HL-60/S4 treated with phorbol 12-myristate 13-acetate at 8.2 ng/mL for 4 days and 3 days (cell line): ENCODE measurements around the gene MYBPH.

Experiments
- in situ Hi-C: fragments of 300-500 bp; cut with MboI; formaldehyde crosslinking; loops from 2 replicates; pipeline ENCODE4 v1.15.0; 2022; ENCODE audit warnings: low sequenced_read_pairs

MYBPH gene

GRCh38 chr1:203201516-203202205 is 26.0 kb upstream of the MYBPH start:
- in situ Hi-C loops: no loop called here

DNA sequence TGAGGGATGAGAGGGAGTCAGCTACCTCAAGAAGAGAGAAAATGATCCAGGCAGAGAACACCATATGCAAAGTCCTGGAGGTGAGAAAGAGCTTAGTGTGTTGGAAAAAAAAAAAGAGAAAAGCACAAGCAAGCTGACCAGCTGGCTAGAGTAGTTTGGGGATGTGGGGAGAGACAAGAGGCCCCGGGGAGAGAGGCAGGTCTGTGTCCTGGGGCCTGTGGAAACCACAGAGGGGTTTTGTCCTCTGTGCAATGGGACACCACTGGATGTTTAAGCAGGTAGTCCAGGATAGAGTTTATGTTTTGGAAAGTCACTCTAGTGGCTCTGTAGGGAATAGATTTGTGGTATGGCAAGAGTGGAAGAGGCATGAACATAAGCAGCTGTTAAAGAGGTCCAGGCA is 25.3 kb upstream of the MYBPH start:
- in situ Hi-C loops: no loop called here

GRCh38 chr1:203199816-203200571 is 24.4 kb upstream of the MYBPH start:
- in situ Hi-C loops: no loop called here

- in situ Hi-C loops: no loop called here
Observed at GRCh38 chr1:203199481-203199815, 23.8 kb upstream of the MYBPH start.

- in situ Hi-C loops: no loop called here
Observed at GRCh38 chr1:203199002-203199401, 23.4 kb upstream of the MYBPH start.

DNA sequence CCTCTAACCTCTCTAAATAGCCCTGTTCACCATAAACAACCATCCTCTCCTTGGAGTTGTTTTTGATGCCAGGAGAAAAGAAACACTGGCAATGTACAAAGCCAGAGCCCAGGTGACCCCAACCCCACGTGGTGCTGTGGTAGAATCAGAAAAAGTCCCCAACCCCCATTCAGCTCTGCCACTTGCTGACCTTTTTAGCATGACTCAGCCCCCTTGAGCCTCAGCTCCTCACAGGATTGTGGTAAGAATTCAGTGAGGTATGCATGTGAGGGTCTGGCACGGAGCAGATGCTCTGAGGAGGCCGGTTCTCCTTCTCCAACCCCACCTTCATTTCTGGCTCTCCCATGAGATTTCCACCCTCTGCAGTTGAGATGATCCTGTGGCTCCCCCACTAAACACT is 22.0 kb upstream of the MYBPH start:
- in situ Hi-C loops: no loop called here

DNA sequence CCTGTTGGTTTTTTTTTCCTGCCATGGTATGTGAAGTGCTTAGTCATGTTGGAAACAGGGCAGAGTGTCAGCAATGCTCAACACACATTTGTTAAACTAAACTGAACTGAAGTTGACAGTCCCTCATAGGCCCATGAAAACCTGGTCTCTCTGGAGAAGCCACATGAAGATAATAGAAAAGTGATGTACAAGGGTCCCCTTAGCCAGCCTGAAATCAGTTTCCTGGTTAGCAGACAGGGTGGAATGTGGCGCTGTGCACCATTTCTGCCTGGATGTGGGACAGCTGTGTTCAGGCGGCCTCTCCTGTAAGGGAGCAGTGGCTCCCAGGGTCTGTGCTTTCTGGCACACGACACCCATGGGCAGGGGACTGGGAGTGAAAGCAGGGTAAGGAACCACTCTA is 20.7 kb upstream of the MYBPH start:
- in situ Hi-C loops: no loop called here

DNA sequence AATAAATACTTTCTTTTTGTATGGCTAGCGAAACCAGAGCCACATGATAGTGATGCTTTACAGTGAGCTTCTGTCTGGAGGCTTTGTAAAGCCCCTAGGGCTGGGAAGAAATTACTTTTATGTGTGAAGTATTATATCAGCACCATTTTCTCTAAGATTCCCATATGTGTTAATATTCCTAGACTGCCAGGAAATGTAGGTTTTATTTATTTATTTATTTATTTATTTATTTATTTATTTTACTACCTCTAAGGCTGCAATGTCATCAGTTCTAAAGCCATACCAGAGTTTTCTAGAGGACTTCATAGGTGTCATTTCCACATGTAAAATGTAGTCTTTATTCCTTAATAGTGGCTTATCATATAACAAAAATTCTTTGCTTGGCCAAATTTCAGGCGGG is 15.3 kb upstream of the MYBPH start:
- in situ Hi-C loops: no loop called here

GRCh38 chr1:203189951-203190352 is 14.3 kb upstream of the MYBPH start:
- in situ Hi-C loops: no loop called here

GRCh38 chr1:203188686-203189232 is 13.1 kb upstream of the MYBPH start:
- in situ Hi-C loops: no loop called here

DNA sequence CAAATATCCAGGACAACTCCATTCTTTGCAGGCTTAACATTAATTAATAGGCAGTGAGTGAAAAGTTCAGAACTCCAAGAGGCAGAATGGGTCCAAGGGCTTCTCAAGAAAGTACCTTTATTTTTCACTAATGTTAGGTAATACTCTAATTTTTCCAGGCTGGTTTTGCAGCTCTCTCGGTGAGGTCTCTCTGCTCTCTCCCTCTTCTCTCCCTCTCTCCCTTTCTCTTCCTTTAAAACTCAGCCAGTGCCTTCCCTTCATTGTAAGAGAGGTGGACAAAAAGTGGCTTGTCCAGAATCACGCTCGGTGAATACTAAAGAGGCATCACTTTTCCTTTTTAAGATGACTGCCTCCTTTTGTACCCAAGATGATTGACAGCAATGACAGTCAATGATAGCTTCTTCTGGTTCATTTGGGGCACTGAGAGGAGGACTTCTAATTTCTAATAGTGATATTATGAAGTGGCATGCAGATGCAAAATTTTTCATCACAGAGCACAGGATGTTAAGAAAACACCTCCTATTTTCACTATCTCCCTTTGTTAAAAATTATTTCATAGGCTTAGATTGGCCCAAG is 12.2 kb upstream of the MYBPH start:
- in situ Hi-C loops: no loop called here

DNA sequence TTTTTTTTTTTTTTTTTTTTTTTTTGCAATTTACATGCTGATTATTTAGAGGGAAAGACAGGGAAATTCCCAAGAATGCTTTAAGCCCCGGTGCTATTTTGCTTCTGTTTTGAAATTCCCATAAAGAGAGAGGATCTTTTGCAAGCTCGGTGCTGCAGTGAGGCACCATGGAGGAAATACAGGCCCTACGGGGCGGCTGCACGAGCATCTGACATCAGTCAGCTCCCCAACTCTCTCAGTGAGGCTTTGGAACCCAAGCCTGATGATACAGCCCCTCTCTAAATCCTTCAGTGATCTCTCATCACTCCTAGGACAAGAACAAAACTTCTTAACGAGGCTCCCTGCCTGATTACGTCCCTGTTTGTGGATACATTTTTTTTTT is 11.7 kb upstream of the MYBPH start:
- in situ Hi-C loops: no loop called here

- in situ Hi-C loops: no loop called here
Observed at GRCh38 chr1:203186446-203187303, 11.0 kb upstream of the MYBPH start, which contains the start of gene CHI3L1. TSS of gene CHI3L1 (minus strand) at chr1:203186704. CDS start at chr1:203186623, 81 bp downstream.

DNA sequence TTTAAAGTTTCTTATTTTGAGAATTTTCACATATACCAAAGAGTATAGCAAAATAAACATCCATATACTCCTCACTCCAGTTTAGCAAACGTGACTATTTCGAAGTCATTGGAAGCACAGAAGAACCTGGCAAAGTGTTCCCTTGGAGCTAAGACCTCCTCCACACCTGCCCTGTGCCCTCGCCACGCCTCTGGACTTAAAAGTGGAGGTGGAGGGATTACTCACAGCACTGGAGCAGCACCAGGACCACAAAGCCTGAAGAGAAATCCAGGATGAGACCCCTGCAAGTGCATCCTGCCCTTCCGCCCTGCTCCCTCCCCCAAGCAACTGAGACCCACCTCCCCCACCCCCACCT is 10.4 kb upstream of the MYBPH start:
- in situ Hi-C loops: no loop called here

- in situ Hi-C loops: no loop called here
Observed at GRCh38 chr1:203185585-203185984, 10.0 kb upstream of the MYBPH start.

DNA sequence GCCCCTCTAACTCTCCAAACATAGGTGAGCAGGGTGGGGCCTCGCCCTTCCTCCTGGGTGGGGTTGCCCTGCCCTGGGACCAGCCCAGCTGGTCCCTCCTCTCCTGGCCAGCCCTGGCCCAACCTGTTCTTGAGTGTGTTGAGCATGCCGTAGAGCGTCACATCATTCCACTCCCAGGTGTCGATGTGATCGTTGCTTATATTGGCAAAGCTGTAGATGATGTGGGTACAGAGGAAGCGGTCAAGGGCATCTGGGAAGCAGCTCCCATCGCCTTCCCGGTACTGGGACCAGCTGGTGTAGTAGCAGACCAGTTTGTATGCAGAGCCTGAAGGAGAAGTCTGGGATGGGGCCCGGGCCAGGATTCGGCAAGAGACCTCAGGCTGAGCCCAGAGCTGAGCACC is 9.4 kb upstream of the MYBPH start:
- in situ Hi-C loops: no loop called here

DNA sequence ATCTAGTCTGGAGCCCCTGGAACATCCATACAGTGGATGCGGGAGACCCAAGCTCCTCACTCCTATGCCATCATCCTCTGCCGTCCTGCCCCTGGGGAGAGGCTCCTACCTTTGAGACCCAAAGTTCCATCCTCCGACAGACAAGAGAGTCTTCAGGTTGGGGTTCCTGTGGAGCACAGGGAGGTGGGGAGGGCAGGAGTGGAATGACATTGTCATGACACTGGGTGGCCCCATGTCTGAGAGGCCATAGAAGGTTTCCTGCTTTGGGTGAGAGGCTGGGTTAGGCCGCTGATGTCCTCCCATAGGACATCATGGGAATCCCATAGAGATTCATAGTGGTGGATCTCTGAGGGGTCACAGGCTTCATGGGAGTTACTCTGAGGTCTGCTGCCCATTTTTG is 8.8 kb upstream of the MYBPH start:
- in situ Hi-C loops: no loop called here

- in situ Hi-C loops: no loop called here
Observed at GRCh38 chr1:203183828-203184227, 8.2 kb upstream of the MYBPH start.

DNA sequence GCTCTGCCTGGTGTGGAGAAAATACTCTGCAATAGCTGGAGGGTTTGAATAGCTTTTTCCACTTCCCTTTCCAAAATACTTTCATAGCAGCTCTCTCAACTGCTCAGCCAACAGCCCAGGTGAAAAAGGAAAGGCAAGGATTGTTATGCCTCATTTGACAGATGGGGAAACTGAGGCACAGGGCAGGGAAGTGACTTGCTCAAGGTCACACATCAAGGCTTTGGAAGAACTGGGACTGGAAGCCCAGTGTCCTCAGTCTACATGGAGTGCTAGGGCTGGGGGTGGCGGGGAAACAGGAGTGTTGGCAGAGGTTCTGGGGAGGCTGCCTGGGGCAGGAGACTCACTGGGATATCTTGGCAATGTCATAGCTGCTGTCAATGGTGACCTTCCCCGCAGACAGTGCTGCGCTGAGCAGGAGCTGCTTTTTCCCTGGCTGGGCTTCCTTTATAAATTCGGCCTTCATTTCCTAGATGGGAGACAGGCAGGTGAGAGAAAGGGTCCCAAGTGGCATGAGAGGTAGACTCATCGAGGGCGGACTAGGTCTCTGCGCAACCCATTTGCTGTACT is 6.8 kb upstream of the MYBPH start:
- in situ Hi-C loops: no loop called here

- in situ Hi-C loops: no loop called here
Observed at GRCh38 chr1:203181586-203182386, 6.2 kb upstream of the MYBPH start.
